Ovary (tissue), 9 donors: Measurements from ENCODE around the gene C16orf96. TPM values are rescaled to one million over a fixed set of nuclear protein-coding genes. Genes with fewer than 3 reads are reported as not detected.

ENCODE experiments used
- DNase-seq, 5 donors: peaks; one replicate each; pipeline ENCODE4 v3.0.0-alpha.2; 2019 to 2020
- H3K27ac ChIP-seq, 2 donors: fragments of 200-600 bp; one replicate each; pipeline versions ENCODE4 v1.5.1 to v1.8.0; 2019 to 2022
- H3K27me3 ChIP-seq: fragments of 200-600 bp; one replicate; pipeline ENCODE4 v1.8.0; 2022
- H3K36me3 ChIP-seq: fragments of 200-600 bp; sonication (generic); one replicate; pipeline ENCODE4 v1.5.1; 2019
- H3K4me1 ChIP-seq: one replicate; pipeline ENCODE4 v1.8.1; 2013; ENCODE audit warnings: mild to moderate bottlenecking, moderate library complexity; ENCODE audit not compliant: insufficient read depth
- H3K4me3 ChIP-seq: fragments of 200-600 bp; sonication (generic); one replicate; pipeline ENCODE4 v1.5.1; 2017
- H3K9me3 ChIP-seq, 2 donors: fragments of 200-600 bp in 1 of 2; sonication (generic) in 1 of 2; one replicate each; pipeline versions ENCODE4 v1.5.1 to v1.8.1; 2013 to 2019; ENCODE audit warnings: mild to moderate bottlenecking in 1 of 2, moderate library complexity in 1 of 2
- CTCF ChIP-seq, 3 donors: fragments of 450-650 bp in 2 of 3; fragments of 200-600 bp in 1 of 3; IDR thresholded peaks; one replicate each; pipeline versions ENCODE4 v1.5.1 to v1.8.0; 2016 to 2022; ENCODE audit warnings: antibody characterized with exemption in 3 of 3, mild to moderate bottlenecking in 1 of 3
- EP300 ChIP-seq: sonication (generic); formaldehyde crosslinking; IDR thresholded peaks from one replicate; pipeline ENCODE4 v1.6.1; 2017; ENCODE audit warnings: antibody characterized with exemption
- POLR2A ChIP-seq: fragments of 450-650 bp; IDR thresholded peaks from one replicate; pipeline ENCODE4 v1.6.1; 2017; ENCODE audit warnings: antibody characterized with exemption, mild to moderate bottlenecking, moderate library complexity
- WGBS, 3 donors: extraction: QIAGEN DNeasy Blood & Tissue Kit in 1 of 3; methylation state at CpG; one replicate each; pipeline versions ENCODE4 v1.1.5 to v1.1.7; 2013 to 2017; 5-methylcytosine and 5-hydroxymethylcytosine counted together
- intact Hi-C, 4 donors: fragments of 100-400 bp; cut with DNase I; formaldehyde crosslinking; loops; one replicate each; pipeline versions ENCODE4 v1.11.0 to v1.15.1; 2022 to 2023
- polyA plus RNA-seq, 2 donors: library from polyadenylated mRNA; stranded (reverse); fragments of 200-250 nt in 1 of 2; fragments of 350-450 nt in 1 of 2; fragmentation: Illumina TruSeq in 1 of 2; extraction: RNeasy Lipid Tissue Mini Kit (QIAGEN cat#74804) in 1 of 2; gene quantifications; one replicate each; pipeline ENCODE4 v1.2.3, GENCODE V29; 2013 to 2014
- total RNA-seq, 7 donors: library from RNA; depleted of rRNA in 2 of 7; stranded (reverse); fragments of >200 nt in 2 of 7; fragmentation: NEBNext Ultra II Directional in 3 of 7; extraction: Animal tissue kit (Norgen Biotek cat#: 25700) in 3 of 7; gene quantifications; one replicate each; pipeline versions ENCODE4 v1.1.0 to v1.2.4, GENCODE V29; 2016 to 2023
- donor health status: DM: no; HTN: no; CAD: no; lungs with moderate emphysema.
- donor health status: DM: no; HTN: no; CAD: no.
- donor health status: Bipolar disorder and iron deficiency.
- donor health status: DM: yes; HTN: yes; CAD: no.
- donor health status: DM: no; HTN: no; CAD: no.
- donor health status: DM: yes; HTN: yes; CAD: no.

C16orf96 gene
- total and polyA plus RNA-seq, 9 donors, result 0.07 to 0.30 (median 0.12) TPM

- intact Hi-C loops, result loop anchor here in 1 of 4 donors (10.0 kb wide), 1 partner anchor 46 kb away; no protein-coding TSS in a partner anchor
- Histone ChIP-seq H3K4me3 (no peak overlapping the region), H3K36me3 (no peaks in the 10 kb centered on the region), H3K9me3 (no peaks in the 10 kb centered on the region), H3K27ac (no peak overlapping the region), H3K4me1 (no peaks in the 10 kb centered on the region), H3K27me3 (no peaks in the 10 kb centered on the region)
- TF ChIP-seq CTCF (IDR thresholded peaks at IDR 0.05), result no peak
- no peak for TF ChIP-seq EP300
- no peak for TF ChIP-seq POLR2A
- no peak for DNase-seq
- 23 to 24% (median 24%) methylated on average over 4 of the region's 4 CpGs for WGBS, 3 donors
These were observed 5.5 kb upstream of the C16orf96 start for GRCh38 chr16:4550591-4550990.

- no peak overlapping the region for H3K27ac ChIP-seq
- intact Hi-C loops, result loop anchor here in 1 of 4 donors (10.0 kb wide), 1 partner anchor 48 kb away; no protein-coding TSS in a partner anchor
- H3K4me3 ChIP-seq, result no peak overlapping the region
- WGBS, 3 donors, result 26 to 31% (median 27%) methylated on average over 3 of the region's 3 CpGs
- TF ChIP-seq EP300 (no peak), POLR2A (no peak), CTCF (IDR thresholded peaks at IDR 0.05) (no peak)
- no peaks in the 10 kb centered on the region for H3K9me3 ChIP-seq
- H3K27me3 ChIP-seq, result no peaks in the 10 kb centered on the region
- H3K4me1 ChIP-seq, result no peaks in the 10 kb centered on the region
- H3K36me3 ChIP-seq, result no peaks in the 10 kb centered on the region
- no peak for DNase-seq
These were observed 3.6 kb upstream of the C16orf96 start for GRCh38 chr16:4552541-4552940.

GRCh38 chr16:4556580-4556979 is 440 bp downstream of the C16orf96 start:
- TF ChIP-seq POLR2A (no peak), CTCF (IDR thresholded peaks at IDR 0.05) (no peak), EP300 (no peak)
- Histone ChIP-seq H3K27ac (no peak overlapping the region), H3K36me3 (no peaks in the 10 kb centered on the region), H3K4me3 (no peak overlapping the region), H3K27me3 (no peaks in the 10 kb centered on the region), H3K9me3 (no peaks in the 10 kb centered on the region), H3K4me1 (no peaks in the 10 kb centered on the region)
- 75 to 87% (median 77%) methylated on average over 14 of the region's 14 CpGs for WGBS, 3 donors
- DNase-seq, result no peak
- intact Hi-C loops, result loop anchor here in 1 of 4 donors (10.0 kb wide), 1 partner anchor 52 kb away; no protein-coding TSS in a partner anchor

- WGBS, 3 donors, result 60 to 64% (median 62%) methylated on average over 10 of the region's 10 CpGs
- Histone ChIP-seq H3K36me3 (no peaks in the 10 kb centered on the region), H3K27ac (no peak overlapping the region), H3K4me1 (no peaks in the 10 kb centered on the region), H3K27me3 (no peaks in the 10 kb centered on the region), H3K4me3 (no peak overlapping the region), H3K9me3 (no peaks in the 10 kb centered on the region)
- no peak for DNase-seq
- intact Hi-C loops, result loop anchor here in 1 of 4 donors (10.0 kb wide), 1 partner anchor 53 kb away; no protein-coding TSS in a partner anchor
- TF ChIP-seq POLR2A (no peak), CTCF (IDR thresholded peaks at IDR 0.05) (no peak), EP300 (no peak)
These were observed 1.8 kb downstream of the C16orf96 start for GRCh38 chr16:4557973-4558372.
